Lower lobe of right lung (tissue), 2 donors: ENCODE data around the gene PARN. TPM values are rescaled to one million over a fixed set of nuclear protein-coding genes. Genes with fewer than 3 reads are reported as not detected.

Experiments
- ATAC-seq, 2 donors: fragments of 200-7000 bp; cut with Tn5 transposase; one replicate each; pipeline ENCODE4 v1.9.1; 2020 to 2022; ENCODE audit warnings: mild to moderate bottlenecking in 2 of 2, moderate library complexity in 2 of 2
- DNase-seq: peaks from one replicate; pipeline ENCODE4 v3.0.0-alpha.2; 2020
- H3K27ac ChIP-seq: fragments of 200-600 bp; one replicate; pipeline ENCODE4 v1.8.0; 2022
- H3K27me3 ChIP-seq: fragments of 200-600 bp; one replicate; pipeline ENCODE4 v1.8.0; 2022; ENCODE audit warnings: low read depth
- H3K36me3 ChIP-seq: fragments of 200-600 bp; one replicate; pipeline ENCODE4 v1.8.0; 2022; ENCODE audit warnings: mild to moderate bottlenecking
- H3K4me1 ChIP-seq: fragments of 200-600 bp; one replicate; pipeline ENCODE4 v1.8.0; 2022
- H3K4me3 ChIP-seq: fragments of 200-600 bp; one replicate; pipeline ENCODE4 v1.8.0; 2022; ENCODE audit warnings: mild to moderate bottlenecking
- H3K9me3 ChIP-seq: fragments of 200-600 bp; one replicate; pipeline ENCODE4 v1.8.0; 2022
- CTCF ChIP-seq: fragments of 200-600 bp; IDR thresholded peaks from one replicate; pipeline ENCODE4 v1.8.0; 2022; ENCODE audit warnings: antibody characterized with exemption, mild to moderate bottlenecking
- intact Hi-C: fragments of 100-400 bp; cut with DNase I; formaldehyde crosslinking; loops from one replicate; pipeline ENCODE4 v1.11.0; 2022
- total RNA-seq: library from RNA; stranded (reverse); fragmentation: NEBNext Ultra II Directional; extraction: Animal tissue kit (Norgen Biotek cat#: 25700); gene quantifications from one replicate; pipeline ENCODE4 v1.2.1, GENCODE V29; 2021
- donor health status: DM: no; HTN: yes; CAD: no; lungs with severe emphysema.

The PARN gene
- total RNA-seq, 1 donor from 2014 or later: 35.7 TPM

- ATAC-seq (no peak), DNase-seq (no peak)
- Histone ChIP-seq H3K27ac (no peak overlapping the region), H3K9me3 (no peaks in the 10 kb centered on the region), H3K4me3 (no peak overlapping the region), H3K36me3 (no peaks in the 10 kb centered on the region), H3K27me3 (no peaks in the 10 kb centered on the region), H3K4me1 (no peaks in the 10 kb centered on the region)
- intact Hi-C loops: no loop called here
- no peak for TF ChIP-seq CTCF
Observed at GRCh38 chr16:14472357-14472756, 157.7 kb downstream of the PARN start.

- intact Hi-C loops: no loop called here
- no peaks in the 10 kb centered on the region for H3K4me1 ChIP-seq
- H3K36me3 ChIP-seq: no peaks in the 10 kb centered on the region
- H3K4me3 ChIP-seq: no peak overlapping the region
- TF ChIP-seq CTCF: no peak
- no peaks in the 10 kb centered on the region for H3K9me3 ChIP-seq
- DNase-seq (no peak), ATAC-seq (no peak)
- no peak overlapping the region for H3K27ac ChIP-seq
- H3K27me3 ChIP-seq: no peaks in the 10 kb centered on the region
Observed at GRCh38 chr16:14470788-14471187, 159.3 kb downstream of the PARN start.

- Histone ChIP-seq H3K27me3 (no peaks in the 10 kb centered on the region), H3K27ac (no peak overlapping the region), H3K36me3 (no peaks in the 10 kb centered on the region), H3K4me1 (no peaks in the 10 kb centered on the region), H3K4me3 (no peak overlapping the region), H3K9me3 (peaks cover 8% of the 10 kb centered on the region)
- no peak for DNase-seq
- no peak for TF ChIP-seq CTCF
- ATAC-seq: peak in 1 of 2 donors; percentile 61
- intact Hi-C loops: no loop called here
Observed at GRCh38 chr16:14465799-14466198, 164.3 kb downstream of the PARN start.

GRCh38 chr16:14464796-14465195 lies 165.3 kb downstream of the PARN start:
- H3K27me3 ChIP-seq: no peaks in the 10 kb centered on the region
- no peak for DNase-seq
- H3K4me1 ChIP-seq: no peaks in the 10 kb centered on the region
- no peak overlapping the region for H3K4me3 ChIP-seq
- no peak for ATAC-seq
- no peaks in the 10 kb centered on the region for H3K36me3 ChIP-seq
- H3K27ac ChIP-seq: no peak overlapping the region
- peaks cover 8% of the 10 kb centered on the region for H3K9me3 ChIP-seq
- intact Hi-C loops: no loop called here
- TF ChIP-seq CTCF: no peak

- intact Hi-C loops: no loop called here
- H3K27me3 ChIP-seq: no peaks in the 10 kb centered on the region
- H3K9me3 ChIP-seq: peaks cover 8% of the 10 kb centered on the region
- H3K27ac ChIP-seq: no peak overlapping the region
- no peaks in the 10 kb centered on the region for H3K4me1 ChIP-seq
- DNase-seq (no peak), ATAC-seq (no peak)
- no peak for TF ChIP-seq CTCF
- no peak overlapping the region for H3K4me3 ChIP-seq
- no peaks in the 10 kb centered on the region for H3K36me3 ChIP-seq
Observed at GRCh38 chr16:14464192-14464591, 165.9 kb downstream of the PARN start.

- no peaks in the 10 kb centered on the region for H3K4me1 ChIP-seq
- H3K27me3 ChIP-seq: no peaks in the 10 kb centered on the region
- H3K9me3 ChIP-seq: peaks cover 8% of the 10 kb centered on the region
- no peak for TF ChIP-seq CTCF
- no peaks in the 10 kb centered on the region for H3K36me3 ChIP-seq
- ATAC-seq (no peak), DNase-seq (no peak)
- intact Hi-C loops: no loop called here
- H3K27ac ChIP-seq: no peak overlapping the region
- H3K4me3 ChIP-seq: no peak overlapping the region
Observed at GRCh38 chr16:14462811-14463210, 167.2 kb downstream of the PARN start.
